ENCODE data around the gene PRKACA. TPM values are rescaled to one million over a fixed set of nuclear protein-coding genes. Genes with fewer than 3 reads are reported as not detected.
A peak's percentile ranks its signal among the peaks of the same experiment; 100 is the strongest.

The PRKACA gene
- total RNA-seq, 4 donors from 2014 or later = 16.7 to 74.8 (median 39.5) TPM

DNA sequence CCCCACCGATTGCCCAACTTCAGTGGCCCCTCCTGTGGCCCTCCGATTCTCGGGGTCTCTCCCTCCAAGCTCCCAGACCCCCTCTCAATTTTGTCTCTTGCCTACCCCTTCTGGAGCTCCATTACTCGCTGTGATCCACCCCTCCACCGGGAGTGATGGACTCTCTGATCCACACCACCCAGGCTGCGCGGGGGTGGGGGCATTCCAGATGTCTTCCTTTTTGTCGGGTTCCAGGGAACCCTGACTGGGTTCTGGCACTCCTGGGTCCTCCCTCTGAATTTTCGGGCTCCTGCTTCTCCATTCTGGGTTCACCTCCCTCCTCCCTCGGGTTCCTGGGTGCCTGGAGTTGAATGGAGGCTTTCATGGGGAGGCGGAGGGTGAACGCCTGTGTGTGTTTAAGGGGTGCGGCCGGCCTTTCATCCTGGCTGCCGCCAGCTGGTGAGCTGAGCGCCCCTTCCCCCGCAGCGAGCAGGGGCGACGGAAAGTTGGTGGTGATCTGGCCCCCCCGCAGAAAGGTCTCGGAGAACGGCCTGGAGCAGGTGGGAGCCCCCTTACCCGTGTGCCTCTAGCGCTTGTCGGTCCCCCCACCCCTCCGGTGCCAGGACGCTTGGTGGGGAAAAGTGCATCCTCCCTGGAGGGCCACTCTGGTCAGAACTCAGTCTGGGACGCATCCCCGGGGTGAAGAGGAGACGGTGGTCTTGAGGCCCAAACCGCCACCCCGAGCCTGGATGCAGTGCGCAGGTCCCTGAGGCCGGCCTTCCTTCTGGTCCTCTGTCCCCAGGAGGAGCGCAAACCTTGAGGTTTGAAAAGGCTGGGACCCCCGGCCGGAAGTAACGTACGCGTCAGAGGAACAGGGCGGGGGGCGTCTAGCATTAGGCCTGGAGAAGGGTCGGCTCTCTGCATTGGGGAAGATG lies 43.4 kb downstream of the PRKACA start:
- H3K4me1 ChIP-seq = peaks cover 11 to 53% (median 31%) of the 10 kb centered on the region in 4 donors
- no peaks in the 10 kb centered on the region for H3K36me3 ChIP-seq
- no peaks in the 10 kb centered on the region for H3K9me3 ChIP-seq
- WGBS, 2 donors (ENCODE audit: low coverage in 1 of 2) = 0 to 2% methylated on average over 2 to 37 of the region's 44 CpGs
- DNase-seq = peak; percentile 78
- H3K4me3 ChIP-seq = peak overlapping the region; percentile 44 to 84 (median 70)
- intact Hi-C loops (cut with DNase I; ENCODE audit: low total_unique reads) = loop anchor here (2.0 to 5.0 kb wide), 2 partner anchors 63 to 193 kb away; partner anchors contain the start of gene ASF1B
- TF ChIP-seq EP300 (IDR thresholded peaks at IDR 0.05; ENCODE audit: low read depth) (no peak), POLR2AphosphoS5 (IDR thresholded peaks at IDR 0.05) (peak in 2 of 3 donors; percentile 41 to 48), POLR2A (IDR thresholded peaks at IDR 0.05) (peak; percentile 44)
- TF ChIP-seq, protein P1, sequence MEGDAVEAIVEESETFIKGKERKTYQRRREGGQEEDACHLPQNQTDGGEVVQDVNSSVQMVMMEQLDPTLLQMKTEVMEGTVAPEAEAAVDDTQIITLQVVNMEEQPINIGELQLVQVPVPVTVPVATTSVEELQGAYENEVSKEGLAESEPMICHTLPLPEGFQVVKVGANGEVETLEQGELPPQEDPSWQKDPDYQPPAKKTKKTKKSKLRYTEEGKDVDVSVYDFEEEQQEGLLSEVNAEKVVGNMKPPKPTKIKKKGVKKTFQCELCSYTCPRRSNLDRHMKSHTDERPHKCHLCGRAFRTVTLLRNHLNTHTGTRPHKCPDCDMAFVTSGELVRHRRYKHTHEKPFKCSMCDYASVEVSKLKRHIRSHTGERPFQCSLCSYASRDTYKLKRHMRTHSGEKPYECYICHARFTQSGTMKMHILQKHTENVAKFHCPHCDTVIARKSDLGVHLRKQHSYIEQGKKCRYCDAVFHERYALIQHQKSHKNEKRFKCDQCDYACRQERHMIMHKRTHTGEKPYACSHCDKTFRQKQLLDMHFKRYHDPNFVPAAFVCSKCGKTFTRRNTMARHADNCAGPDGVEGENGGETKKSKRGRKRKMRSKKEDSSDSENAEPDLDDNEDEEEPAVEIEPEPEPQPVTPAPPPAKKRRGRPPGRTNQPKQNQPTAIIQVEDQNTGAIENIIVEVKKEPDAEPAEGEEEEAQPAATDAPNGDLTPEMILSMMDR (IDR thresholded peaks at IDR 0.05) = no peak
- no peaks in the 10 kb centered on the region for H3K27me3 ChIP-seq
- in situ Hi-C loops (cut with MboI; ENCODE audit: low pct_ligation_motif_present in 1 of 4, low pct_unique_long_range_greater_than_20kb in 1 of 4, low sequenced_read_pairs in 3 of 4) = loop anchor here in 3 of 4 donors (10.0 to 25.0 kb wide), 3 partner anchors 187 to 487 kb away; partner anchors contain the start of gene NANOS3 (in 3 of the 3)
- H3K27ac ChIP-seq = peak overlapping the region; percentile 95 to 98 (median 97)

DNA sequence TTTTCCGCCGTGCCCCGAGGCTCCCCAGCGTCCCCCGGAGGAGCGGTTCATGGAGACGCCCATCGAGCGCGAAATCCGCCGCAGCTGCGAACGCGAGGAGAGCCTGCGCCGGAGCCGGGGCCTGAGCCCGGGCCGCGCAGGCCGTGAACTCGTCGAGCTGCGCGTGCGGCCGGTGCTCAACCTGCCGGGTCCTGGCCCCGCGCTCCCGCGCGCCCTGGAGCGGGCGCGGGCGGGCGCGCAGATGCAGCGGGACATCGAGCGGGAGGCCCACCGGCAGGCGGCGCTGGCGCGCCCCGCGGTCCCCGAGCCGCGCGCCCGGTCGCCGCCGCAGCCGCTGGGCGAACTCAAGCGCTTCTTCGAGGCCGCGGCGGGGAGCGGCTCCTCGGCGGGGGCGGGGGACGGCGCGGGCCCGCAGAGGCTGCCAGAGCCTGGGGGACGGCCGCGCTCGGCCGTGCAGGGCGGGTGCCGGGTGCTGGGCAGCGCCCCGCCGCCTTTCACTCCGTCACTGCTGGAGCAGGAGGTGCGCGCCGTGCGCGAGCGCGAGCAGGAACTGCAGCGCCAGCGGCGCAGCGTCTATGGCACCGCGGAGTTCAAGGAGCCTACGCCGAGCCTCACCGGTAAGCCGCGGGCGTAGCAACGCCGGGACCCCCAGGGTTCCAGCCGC lies 44.2 kb downstream of the PRKACA start:
- in situ Hi-C loops (cut with MboI; ENCODE audit: low pct_ligation_motif_present in 1 of 4, low pct_unique_long_range_greater_than_20kb in 1 of 4, low sequenced_read_pairs in 3 of 4) = loop anchor here in 3 of 4 donors (10.0 to 25.0 kb wide), 3 partner anchors 186 to 486 kb away; partner anchors contain the start of gene NANOS3 (in 3 of the 3)
- no peaks in the 10 kb centered on the region for H3K36me3 ChIP-seq
- peak; percentile 80 for DNase-seq
- H3K27me3 ChIP-seq = no peaks in the 10 kb centered on the region
- H3K4me3 ChIP-seq = peak overlapping the region; percentile 44 to 84 (median 70)
- no peaks in the 10 kb centered on the region for H3K9me3 ChIP-seq
- peaks cover 11 to 52% (median 31%) of the 10 kb centered on the region in 4 donors for H3K4me1 ChIP-seq
- intact Hi-C loops (cut with DNase I; ENCODE audit: low total_unique reads) = loop anchor here (5.0 kb wide), 1 partner anchor 64 kb away; the partner anchor contains the start of gene ASF1B
- 1% methylated on average over 72 of the region's 106 CpGs; no CpG with 5 or more reads in 1 of the 2 donors for WGBS, 2 donors (ENCODE audit: low coverage in 1 of 2)
- H3K27ac ChIP-seq = peak overlapping the region; percentile 95 to 98 (median 97)
- peak; percentile 63 for TF ChIP-seq POLR2A (IDR thresholded peaks at IDR 0.05)
- no peak for TF ChIP-seq EP300 (IDR thresholded peaks at IDR 0.05; ENCODE audit: low read depth)
- TF ChIP-seq, protein P1 (IDR thresholded peaks at IDR 0.05) = peak in 4 of 5 experiments; percentile 2 to 56 (median 26)
- peak in 2 of 3 donors; percentile 41 to 79 for TF ChIP-seq POLR2AphosphoS5 (IDR thresholded peaks at IDR 0.05)

DNA sequence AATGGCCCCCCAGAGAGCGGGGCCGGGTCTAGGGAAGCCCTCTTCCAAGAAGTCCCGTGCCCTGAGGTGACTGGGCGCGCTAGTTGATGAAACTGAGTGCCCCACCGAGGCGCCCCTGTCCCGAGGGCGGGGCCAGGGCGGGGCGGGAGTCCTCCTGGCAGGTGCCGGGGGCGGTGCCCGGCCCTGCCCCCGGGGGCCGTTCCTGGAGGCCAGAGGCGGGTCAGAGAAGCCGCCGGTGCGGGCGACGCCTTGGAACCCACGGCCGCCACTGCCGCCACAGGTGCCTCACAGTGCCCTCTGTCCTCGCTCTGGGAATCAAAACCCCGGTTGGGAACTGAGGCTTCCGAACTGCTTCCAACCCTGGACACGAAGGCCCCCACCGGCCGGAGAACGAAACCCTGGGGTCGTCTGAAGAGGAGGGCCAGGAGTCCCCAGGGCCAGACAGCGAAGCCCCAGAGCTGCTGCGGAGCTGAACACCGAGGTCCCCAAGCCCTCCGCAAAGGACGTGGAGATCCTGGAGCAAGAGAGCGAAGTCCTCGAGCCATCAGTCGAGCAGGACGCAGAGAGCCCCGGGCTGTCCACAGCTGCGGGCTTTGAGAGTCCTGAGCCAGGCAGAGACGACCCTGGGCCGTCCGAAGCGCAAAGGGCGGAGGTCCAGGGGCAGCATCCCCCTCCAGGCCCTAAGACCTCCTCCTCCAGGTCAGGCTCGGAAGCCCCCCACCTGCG lies 44.9 kb downstream of the PRKACA start, which contains the start of gene MISP3:
TSS of gene MISP3 (plus strand) at position 252 of the 726 bp plus-strand sequence. CDS start 524 bp downstream, outside the sequence.
- H3K9me3 ChIP-seq = no peaks in the 10 kb centered on the region
- 1% methylated on average over 40 of the region's 51 CpGs; no CpG with 5 or more reads in 1 of the 2 donors for WGBS, 2 donors (ENCODE audit: low coverage in 1 of 2)
- peak within 1 kb of the TSS; percentile 44 to 84 (median 70) for H3K4me3 ChIP-seq
- intact Hi-C loops (cut with DNase I; ENCODE audit: low total_unique reads) (loop anchor here (5.0 kb wide), 1 partner anchor 65 kb away; the partner anchor contains the start of gene ASF1B), in situ Hi-C loops (cut with MboI; ENCODE audit: low pct_ligation_motif_present in 1 of 4, low pct_unique_long_range_greater_than_20kb in 1 of 4, low sequenced_read_pairs in 3 of 4) (loop anchor here in 3 of 4 donors (10.0 to 25.0 kb wide), 3 partner anchors 185 to 485 kb away; partner anchors contain the start of gene NANOS3 (in 3 of the 3))
- H3K27me3 ChIP-seq = no peaks in the 10 kb centered on the region
- TF ChIP-seq, protein P1 (IDR thresholded peaks at IDR 0.05) = peak in 2 of 5 experiments; percentile 23 to 40
- TF ChIP-seq POLR2A (IDR thresholded peaks at IDR 0.05) (peak; percentile 76), POLR2AphosphoS5 (IDR thresholded peaks at IDR 0.05) (peak; percentile 46 to 78 (median 69)), EP300 (IDR thresholded peaks at IDR 0.05; ENCODE audit: low read depth) (no peak)
- no peaks in the 10 kb centered on the region for H3K36me3 ChIP-seq
- peak within 1 kb of the TSS; percentile 95 to 98 (median 97) for H3K27ac ChIP-seq
- DNase-seq = peak; percentile 92
- peaks cover 11 to 48% (median 31%) of the 10 kb centered on the region in 4 donors for H3K4me1 ChIP-seq
